GM21619 (cell line): Measurements from ENCODE around the gene CREB3L1.
"Not testable (repeated sequence)": the region's sequence is repeated elsewhere in the genome, so short reads cannot be mapped to it uniquely, and the experiment has no call there.

ENCODE experiments used
- ATAC-seq: cut with Tn5 transposase; IDR thresholded peaks from one replicate; pipeline ENCODE4 v1.9.1; 2021; ENCODE audit not compliant: unreplicated experiment

Gene CREB3L1

GRCh38 chr11:46248289-46249102, 29.0 kb upstream of the CREB3L1 start:
- ATAC-seq: no peak

GRCh38 chr11:46249103-46249937, 28.1 kb upstream of the CREB3L1 start:
- ATAC-seq: no peak

- ATAC-seq: no peak
Measured at GRCh38 chr11:46249938-46250744, 27.3 kb upstream of the CREB3L1 start.

- no peak for ATAC-seq
Measured at GRCh38 chr11:46250745-46251052, 26.8 kb upstream of the CREB3L1 start.

- no peak for ATAC-seq
Measured at GRCh38 chr11:46251954-46252353, 25.5 kb upstream of the CREB3L1 start.

- ATAC-seq: no peak
Measured at GRCh38 chr11:46252373-46252914, 25.0 kb upstream of the CREB3L1 start.

- no peak for ATAC-seq
Measured at GRCh38 chr11:46253258-46254132, 24.0 kb upstream of the CREB3L1 start.

GRCh38 chr11:46254133-46254491, 23.4 kb upstream of the CREB3L1 start:
- ATAC-seq: no peak

GRCh38 chr11:46256540-46257001, 20.9 kb upstream of the CREB3L1 start:
- ATAC-seq: no peak

- ATAC-seq: not testable (repeated sequence)
Measured at GRCh38 chr11:46259347-46259746, 18.1 kb upstream of the CREB3L1 start.

- no peak for ATAC-seq
Measured at GRCh38 chr11:46259971-46260560, 17.4 kb upstream of the CREB3L1 start.

- ATAC-seq: no peak
Measured at GRCh38 chr11:46263120-46263519, 14.3 kb upstream of the CREB3L1 start.

GRCh38 chr11:46264030-46264429, 13.4 kb upstream of the CREB3L1 start:
- ATAC-seq: no peak

- ATAC-seq: no peak
Measured at GRCh38 chr11:46264976-46265375, 12.5 kb upstream of the CREB3L1 start.

- no peak for ATAC-seq
Measured at GRCh38 chr11:46265764-46266163, 11.7 kb upstream of the CREB3L1 start.

GRCh38 chr11:46267930-46268329, 9.5 kb upstream of the CREB3L1 start:
- no peak for ATAC-seq

GRCh38 chr11:46270684-46271083, 6.8 kb upstream of the CREB3L1 start:
- ATAC-seq: no peak

GRCh38 chr11:46271407-46271806, 6.1 kb upstream of the CREB3L1 start:
- no peak for ATAC-seq

GRCh38 chr11:46271875-46272815, 5.3 kb upstream of the CREB3L1 start:
- no peak for ATAC-seq
